Measurements from ENCODE around the gene ABCB9. TPM values are rescaled to one million over a fixed set of nuclear protein-coding genes. Genes with fewer than 3 reads are reported as not detected.
"Not testable (repeated sequence)": the region's sequence is repeated elsewhere in the genome, so short reads cannot be mapped to it uniquely, and the experiment has no call there.

The ABCB9 gene
- total RNA-seq, 1 experiment from 2014 or later = 14.7 TPM

- BruUV-seq (replicated peaks); H3K27me3 ChIP-seq (ENCODE audit: insufficient read depth, low read length); DNase-seq (ENCODE audit: low read depth, low spot score); intact Hi-C loops (cut with micrococcal nuclease); H4K20me1 ChIP-seq (ENCODE audit: insufficient read depth); H3K4me3 ChIP-seq (replicated peaks in 1 of 2; ENCODE audit: low read depth in 1 of 2, low read length in 2 of 2); H3K9me3 ChIP-seq (ENCODE audit: control insufficient read depth in 1 of 2, insufficient read depth in 1 of 2, low read depth in 1 of 2, low read length in 2 of 2); H3K9me2 ChIP-seq (ENCODE audit: insufficient read depth); RAD21 ChIA-PET (ENCODE audit: low non-redundant PET in 1 of 2, low total read pairs in 2 of 2, uncharacterized antibody in 2 of 2, unreplicated experiment in 2 of 2); H3K36me3 ChIP-seq (ENCODE audit: control insufficient read depth in 1 of 2, insufficient read depth in 2 of 2, low read length in 2 of 2); H2AFZ ChIP-seq (ENCODE audit: low read depth, low read length, poor library complexity, severe bottlenecking); ATAC-seq: not testable (repeated sequence)
- H3K9ac ChIP-seq (ENCODE audit: low read length) = peak overlapping the region; percentile 69
- peaks cover 63 to 78% of the 10 kb centered on the region in 2 experiments for H3K4me1 ChIP-seq (ENCODE audit: control insufficient read depth in 1 of 2, insufficient read depth in 2 of 2, low read length in 2 of 2)
- peak overlapping the region; percentile 86 for H3K4me2 ChIP-seq (ENCODE audit: low read length)
- ChIA-PET CTCF (interaction anchor here (1.1 kb wide), 1 partner anchor 11 kb away, joined by 3 read pairs; no protein-coding TSS in a partner anchor), POLR2A (interaction anchor here (0.7 to 2.4 kb wide), 3 partner anchors 26 to 340 kb away, joined by 3 to 5 read pairs (median 4); partner anchors contain the start of genes MPHOSPH9 and MTRFR)
- peaks cover 82% of the 10 kb centered on the region for H3K79me2 ChIP-seq (ENCODE audit: insufficient read depth, low read length)
- H3K27ac ChIP-seq (ENCODE audit: low read depth, low read length) = peak overlapping the region; percentile 82; the same call in 1 of the 2 replicates
Observed at GRCh38 chr12:122892724-122893123, 73.5 kb downstream of the ABCB9 start.

GRCh38 chr12:122891661-122892525 is 74.4 kb downstream of the ABCB9 start:
- H2AFZ ChIP-seq (ENCODE audit: low read depth, low read length, poor library complexity, severe bottlenecking) = no peak overlapping the region
- ChIA-PET RAD21 (ENCODE audit: low non-redundant PET in 1 of 2, low total read pairs in 2 of 2, uncharacterized antibody in 2 of 2, unreplicated experiment in 2 of 2) (no interaction called here), CTCF (interaction anchor here (1.1 to 1.3 kb wide), 2 partner anchors 11 to 12 kb away, joined by 3 to 4 read pairs; no protein-coding TSS in a partner anchor), POLR2A (interaction anchor here (0.7 to 2.4 kb wide), 5 partner anchors 10 to 341 kb away, joined by 3 to 5 read pairs (median 3); partner anchors contain the start of genes MPHOSPH9 and MTRFR)
- no peaks in the 10 kb centered on the region for H3K9me2 ChIP-seq (ENCODE audit: insufficient read depth)
- H3K36me3 ChIP-seq (ENCODE audit: control insufficient read depth in 1 of 2, insufficient read depth in 2 of 2, low read length in 2 of 2) = no peaks in the 10 kb centered on the region
- H3K4me1 ChIP-seq (ENCODE audit: control insufficient read depth in 1 of 2, insufficient read depth in 2 of 2, low read length in 2 of 2) = peaks cover 69 to 87% of the 10 kb centered on the region in 2 experiments
- peak overlapping the region; percentile 86 for H3K4me2 ChIP-seq (ENCODE audit: low read length)
- peak overlapping the region; percentile 82; the same call in 1 of the 2 replicates for H3K27ac ChIP-seq (ENCODE audit: low read depth, low read length)
- ATAC-seq = no peak
- no peak for DNase-seq (ENCODE audit: low read depth, low spot score)
- intact Hi-C loops (cut with micrococcal nuclease) = no loop called here
- peaks cover 6% of the 10 kb centered on the region; the same call in 1 of the 2 replicates for H4K20me1 ChIP-seq (ENCODE audit: insufficient read depth)
- no peaks in the 10 kb centered on the region for H3K27me3 ChIP-seq (ENCODE audit: insufficient read depth, low read length)
- no TSS peak for BruUV-seq (replicated peaks)
- peak overlapping the region; percentile 69 for H3K9ac ChIP-seq (ENCODE audit: low read length)
- H3K79me2 ChIP-seq (ENCODE audit: insufficient read depth, low read length) = peaks cover 90% of the 10 kb centered on the region
- H3K9me3 ChIP-seq (ENCODE audit: control insufficient read depth in 1 of 2, insufficient read depth in 1 of 2, low read depth in 1 of 2, low read length in 2 of 2) = no peaks in the 10 kb centered on the region
- H3K4me3 ChIP-seq (replicated peaks in 1 of 2; ENCODE audit: low read depth in 1 of 2, low read length in 2 of 2) = peak overlapping the region; percentile 3 to 33; a peak in 1 of 4 replicates
- TF ChIP-seq ZNF274 (IDR thresholded peaks at IDR 0.05; ENCODE audit: low read depth, low read length) (no peak), SRF (IDR thresholded peaks at IDR 0.05; ENCODE audit: low read depth) (no peak), SP1 (IDR thresholded peaks at IDR 0.05; ENCODE audit: low read depth) (no peak), POLR2A (IDR thresholded peaks at IDR 0.05; ENCODE audit: borderline replicate concordance, extremely low read depth, insufficient read depth, insufficient read length) (no peak), ZBTB33 (IDR thresholded peaks at IDR 0.05; ENCODE audit: extremely low read depth, insufficient replicate concordance, low read length) (no peak), CTCF (IDR thresholded peaks at IDR 0.05 in 2 of 3, conservative IDR thresholded peaks at IDR 0.05 in 1 of 3; ENCODE audit: borderline replicate concordance in 1 of 3, insufficient read depth in 1 of 3, low read depth in 2 of 3, low read length in 2 of 3) (no peak), ELF1 (IDR thresholded peaks at IDR 0.05; ENCODE audit: borderline replicate concordance, low read depth) (no peak), CBX3 (IDR thresholded peaks at IDR 0.05; ENCODE audit: low read depth) (no peak), POLR2AphosphoS5 (IDR thresholded peaks at IDR 0.05; ENCODE audit: low read depth, low read length) (no peak)

Measured in HCT116 (cell line).